GM21515 (cell line): Measurements from ENCODE around the gene EXOC2.
"Not testable (repeated sequence)": the region's sequence is repeated elsewhere in the genome, so short reads cannot be mapped to it uniquely, and the experiment has no call there.

Experiments
- ATAC-seq: cut with Tn5 transposase; IDR thresholded peaks from one replicate; pipeline ENCODE4 v1.9.1; 2021; ENCODE audit not compliant: unreplicated experiment

The EXOC2 gene

GRCh38 chr6:683742-684440 lies 9.0 kb downstream of the EXOC2 start:
- ATAC-seq = no peak

- ATAC-seq = no peak
Observed at GRCh38 chr6:680666-681340, 12.1 kb downstream of the EXOC2 start.

GRCh38 chr6:680251-680650 lies 12.7 kb downstream of the EXOC2 start:
- no peak for ATAC-seq

- ATAC-seq = no peak
Observed at GRCh38 chr6:679282-679681, 13.7 kb downstream of the EXOC2 start.

GRCh38 chr6:678520-678919 lies 14.4 kb downstream of the EXOC2 start:
- no peak for ATAC-seq

GRCh38 chr6:677919-678318 lies 15.0 kb downstream of the EXOC2 start:
- no peak for ATAC-seq

- ATAC-seq = no peak
Observed at GRCh38 chr6:674956-675355, 18.0 kb downstream of the EXOC2 start.

GRCh38 chr6:674406-674805 lies 18.5 kb downstream of the EXOC2 start:
- no peak for ATAC-seq

- no peak for ATAC-seq
Observed at GRCh38 chr6:667253-667927, 25.5 kb downstream of the EXOC2 start.

- ATAC-seq = no peak
Observed at GRCh38 chr6:665403-666267, 27.3 kb downstream of the EXOC2 start.

GRCh38 chr6:663788-664187 lies 29.2 kb downstream of the EXOC2 start:
- not testable (repeated sequence) for ATAC-seq

GRCh38 chr6:659716-660581 lies 33.0 kb downstream of the EXOC2 start:
- no peak for ATAC-seq

- ATAC-seq = no peak
Observed at GRCh38 chr6:658244-658643, 34.7 kb downstream of the EXOC2 start.

- ATAC-seq = no peak
Observed at GRCh38 chr6:657743-658142, 35.2 kb downstream of the EXOC2 start.

GRCh38 chr6:656460-657252 lies 36.3 kb downstream of the EXOC2 start, which contains the start of gene HUS1B:
Gene HUS1B (minus strand): TSS chr6:657100. CDS start chr6:656944, 156 bp downstream.
- no peak for ATAC-seq

- ATAC-seq = no peak
Observed at GRCh38 chr6:654136-654535, 38.8 kb downstream of the EXOC2 start.

- no peak for ATAC-seq
Observed at GRCh38 chr6:652865-653264, 40.1 kb downstream of the EXOC2 start.

- ATAC-seq = no peak
Observed at GRCh38 chr6:650098-650497, 42.8 kb downstream of the EXOC2 start.

GRCh38 chr6:642805-643204 lies 50.1 kb downstream of the EXOC2 start:
- no peak for ATAC-seq
